Testis (tissue), 5 donors: ENCODE data around the gene HYAL1. TPM values are rescaled to one million over a fixed set of nuclear protein-coding genes. Genes with fewer than 3 reads are reported as not detected.

Source experiments
- DNase-seq: peaks from one replicate; pipeline ENCODE4 v3.0.0-alpha.2; 2019
- H3K27ac ChIP-seq, 2 donors: fragments of 200-600 bp; sonication (generic); one replicate each; pipeline ENCODE4 v1.5.1; 2019
- H3K27me3 ChIP-seq: fragments of 200-600 bp; sonication (generic); one replicate; pipeline ENCODE4 v1.5.1; 2019
- H3K36me3 ChIP-seq: fragments of 200-600 bp; sonication (generic); one replicate; pipeline ENCODE4 v1.5.1; 2017; ENCODE audit warnings: low read depth; ENCODE audit errors: missing control alignments
- H3K4me1 ChIP-seq: fragments of 200-600 bp; sonication (generic); one replicate; pipeline ENCODE4 v1.5.1; 2019
- H3K4me3 ChIP-seq, 2 donors: fragments of 200-600 bp; sonication (generic); one replicate each; pipeline ENCODE4 v1.5.1; 2017 to 2019
- H3K9me3 ChIP-seq: fragments of 200-600 bp; sonication (generic); one replicate; pipeline ENCODE4 v1.5.1; 2017
- POLR2A ChIP-seq: fragments of 450-650 bp; IDR thresholded peaks from one replicate; pipeline ENCODE4 v1.6.1; 2017; ENCODE audit warnings: antibody characterized with exemption, mild to moderate bottlenecking, moderate library complexity
- WGBS, 2 donors: methylation state at CpG; one replicate each; pipeline ENCODE4 v1.1.5; 2018; 5-methylcytosine and 5-hydroxymethylcytosine counted together
- intact Hi-C: fragments of 100-400 bp; cut with DNase I; formaldehyde crosslinking; loops from one replicate; pipeline ENCODE4 v1.15.1; 2023; ENCODE audit warnings: low total_unique reads
- long read RNA-seq, 2 donors: transcript quantifications; one replicate each; lab custom pipeline, GENCODE V29; 2026
- polyA plus RNA-seq: library from polyadenylated mRNA; stranded (reverse); fragments of 350-450 nt; fragmentation: Illumina TruSeq; extraction: RNeasy Lipid Tissue Mini Kit (QIAGEN cat#74804); gene quantifications from one replicate; pipeline ENCODE4 v1.2.3, GENCODE V29; 2014; ENCODE audit warnings: low read depth, low replicate concordance; ENCODE audit not compliant: insufficient read depth
- total RNA-seq, 2 donors: library from RNA; depleted of rRNA; stranded (reverse); fragments of >200 nt; gene quantifications; one replicate each; pipeline ENCODE4 v1.2.3, GENCODE V29; 2016
- TF ChIP-seq, protein P1 (sequence below), 3 experiments: fragments of 450-650 bp in 2 of 3; fragments of 200-600 bp in 1 of 3; sonication (generic) in 1 of 3; IDR thresholded peaks; one replicate each; pipeline ENCODE4 v1.5.1; 2016 to 2019; ENCODE audit warnings: antibody characterized with exemption in 3 of 3, mild to moderate bottlenecking in 2 of 3, moderate library complexity in 1 of 3

Gene HYAL1, protein sequence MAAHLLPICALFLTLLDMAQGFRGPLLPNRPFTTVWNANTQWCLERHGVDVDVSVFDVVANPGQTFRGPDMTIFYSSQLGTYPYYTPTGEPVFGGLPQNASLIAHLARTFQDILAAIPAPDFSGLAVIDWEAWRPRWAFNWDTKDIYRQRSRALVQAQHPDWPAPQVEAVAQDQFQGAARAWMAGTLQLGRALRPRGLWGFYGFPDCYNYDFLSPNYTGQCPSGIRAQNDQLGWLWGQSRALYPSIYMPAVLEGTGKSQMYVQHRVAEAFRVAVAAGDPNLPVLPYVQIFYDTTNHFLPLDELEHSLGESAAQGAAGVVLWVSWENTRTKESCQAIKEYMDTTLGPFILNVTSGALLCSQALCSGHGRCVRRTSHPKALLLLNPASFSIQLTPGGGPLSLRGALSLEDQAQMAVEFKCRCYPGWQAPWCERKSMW
- total RNA-seq (1 to 10 TPM; 2.7 to 3.2 TPM), polyA plus RNA-seq (3.7 TPM)
- long read RNA-seq, donor 1, result 0 reads
- long read RNA-seq, donor 2, partial matches to known transcripts, result 0 of 2 reads
- long read RNA-seq, donor 2, other reads (novel, unspliced or antisense), result 0 of 2 reads

DNA sequence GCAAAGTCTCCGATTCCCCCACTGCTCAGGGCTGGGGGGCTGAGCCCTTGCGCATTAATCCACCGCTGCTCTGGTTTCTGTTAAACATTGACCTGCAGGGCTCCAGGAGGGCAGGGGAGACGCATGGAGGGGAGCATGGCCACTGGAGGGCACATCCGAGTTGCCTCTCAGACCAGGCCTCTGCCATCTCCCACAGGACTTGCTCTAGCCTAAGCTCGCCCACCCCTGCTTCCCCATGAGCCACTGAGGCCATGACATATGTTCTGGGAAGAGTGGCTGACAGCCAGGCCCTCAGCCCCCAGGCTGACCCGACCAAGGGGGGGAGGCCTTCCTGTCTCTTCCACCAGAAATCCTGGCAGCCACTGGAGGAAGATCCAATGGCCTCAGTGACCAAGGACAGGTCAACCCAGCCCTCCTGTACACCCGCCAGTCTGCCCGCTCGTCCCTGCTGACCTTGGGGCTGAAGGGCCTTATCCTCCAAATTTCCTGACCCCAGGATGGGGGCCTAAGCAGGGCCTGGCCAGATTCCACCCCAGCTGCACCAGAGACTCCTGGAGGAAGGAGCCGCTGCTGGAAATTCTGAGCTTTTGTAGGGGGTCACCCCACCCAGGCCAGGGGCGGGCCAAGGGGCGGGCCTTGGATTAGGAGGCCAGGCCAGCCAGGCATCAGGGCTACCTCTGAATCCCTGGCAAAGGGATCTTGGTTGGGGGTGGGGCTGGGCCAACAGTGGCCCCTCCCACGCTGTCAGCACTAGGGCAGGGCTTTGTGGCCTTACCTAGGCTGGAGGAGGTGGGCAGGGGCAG, at the start of gene HYAL1:
Gene HYAL1, minus strand, starts transcription at position 562 of the 803 bp plus-strand sequence. CDS start 618 bp downstream, outside the sequence.
- no peak for DNase-seq
- H3K36me3 ChIP-seq, result no peaks in the 10 kb centered on the region
- 52 to 69% methylated on average over 3 to 14 of the region's 14 CpGs for WGBS, 2 donors
- H3K4me1 ChIP-seq, result peaks cover 24% of the 10 kb centered on the region
- H3K9me3 ChIP-seq, result no peaks in the 10 kb centered on the region
- no peaks in the 10 kb centered on the region for H3K27me3 ChIP-seq
- H3K4me3 ChIP-seq, result no peak within 1 kb of the TSS
- intact Hi-C loops, result no loop called here
- no peak for TF ChIP-seq POLR2A
- TF ChIP-seq, protein P1, sequence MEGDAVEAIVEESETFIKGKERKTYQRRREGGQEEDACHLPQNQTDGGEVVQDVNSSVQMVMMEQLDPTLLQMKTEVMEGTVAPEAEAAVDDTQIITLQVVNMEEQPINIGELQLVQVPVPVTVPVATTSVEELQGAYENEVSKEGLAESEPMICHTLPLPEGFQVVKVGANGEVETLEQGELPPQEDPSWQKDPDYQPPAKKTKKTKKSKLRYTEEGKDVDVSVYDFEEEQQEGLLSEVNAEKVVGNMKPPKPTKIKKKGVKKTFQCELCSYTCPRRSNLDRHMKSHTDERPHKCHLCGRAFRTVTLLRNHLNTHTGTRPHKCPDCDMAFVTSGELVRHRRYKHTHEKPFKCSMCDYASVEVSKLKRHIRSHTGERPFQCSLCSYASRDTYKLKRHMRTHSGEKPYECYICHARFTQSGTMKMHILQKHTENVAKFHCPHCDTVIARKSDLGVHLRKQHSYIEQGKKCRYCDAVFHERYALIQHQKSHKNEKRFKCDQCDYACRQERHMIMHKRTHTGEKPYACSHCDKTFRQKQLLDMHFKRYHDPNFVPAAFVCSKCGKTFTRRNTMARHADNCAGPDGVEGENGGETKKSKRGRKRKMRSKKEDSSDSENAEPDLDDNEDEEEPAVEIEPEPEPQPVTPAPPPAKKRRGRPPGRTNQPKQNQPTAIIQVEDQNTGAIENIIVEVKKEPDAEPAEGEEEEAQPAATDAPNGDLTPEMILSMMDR (IDR thresholded peaks at IDR 0.05), result no peak
- peak within 1 kb of the TSS; percentile 55 to 62 for H3K27ac ChIP-seq

DNA sequence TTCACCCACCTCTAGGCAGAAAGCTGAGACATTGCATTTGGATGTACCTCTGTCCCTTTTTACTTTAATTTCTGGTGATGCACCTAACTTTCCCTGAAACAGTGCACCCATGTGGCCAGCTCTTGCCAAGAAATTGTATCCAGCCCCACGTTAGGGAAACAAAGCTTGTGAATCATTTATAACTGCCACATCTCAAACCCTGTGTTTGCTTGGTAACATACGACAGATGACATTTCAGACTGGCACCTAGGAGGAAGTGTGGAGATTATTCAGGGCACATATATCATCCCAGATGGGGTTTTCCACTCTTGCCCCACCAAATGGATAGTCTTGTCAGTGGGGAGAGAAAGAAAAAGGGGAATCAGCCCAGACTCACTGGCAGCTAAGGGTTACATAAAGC, 49.4 kb upstream of the HYAL1 start:
- DNase-seq, result no peak
- Histone ChIP-seq H3K36me3 (no peaks in the 10 kb centered on the region), H3K9me3 (no peaks in the 10 kb centered on the region), H3K27ac (no peak overlapping the region), H3K4me3 (no peak overlapping the region), H3K27me3 (no peaks in the 10 kb centered on the region), H3K4me1 (peaks cover 41% of the 10 kb centered on the region)
- TF ChIP-seq, protein P1 (IDR thresholded peaks at IDR 0.05), result no peak
- TF ChIP-seq POLR2A, result no peak
- 51 to 59% methylated on average over 2 of the region's 2 CpGs for WGBS, 2 donors
- intact Hi-C loops, result no loop called here

- Histone ChIP-seq H3K4me1 (peaks cover 26% of the 10 kb centered on the region), H3K27me3 (no peaks in the 10 kb centered on the region), H3K9me3 (no peaks in the 10 kb centered on the region), H3K36me3 (no peaks in the 10 kb centered on the region), H3K27ac (peak overlapping the region in 1 of 2 donors; percentile 88), H3K4me3 (peak overlapping the region; percentile 70 to 71)
- 46 to 51% methylated on average over 11 of the region's 11 CpGs for WGBS, 2 donors
- DNase-seq, result no peak
- TF ChIP-seq, protein P1 (IDR thresholded peaks at IDR 0.05), result no peak
- TF ChIP-seq POLR2A, result no peak
- intact Hi-C loops, result no loop called here
These were observed 47.9 kb upstream of the HYAL1 start for GRCh38 chr3:50351323-50351697.

GRCh38 chr3:50350527-50351322, 47.4 kb upstream of the HYAL1 start, which contains the start of the genes CYB561D2 and NPRL2:
Gene CYB561D2 (plus strand): TSS chr3:50350862. CDS start chr3:50351434, 572 bp downstream.
Gene NPRL2 (minus strand): TSS chr3:50350775. CDS start chr3:50350652, 123 bp downstream.
- H3K4me3 ChIP-seq, result peak within 1 kb of the TSS; percentile 70 to 71
- peaks cover 20% of the 10 kb centered on the region for H3K4me1 ChIP-seq
- peak within 1 kb of the TSS; percentile 40 to 88 for H3K27ac ChIP-seq
- no peaks in the 10 kb centered on the region for H3K36me3 ChIP-seq
- H3K9me3 ChIP-seq, result no peaks in the 10 kb centered on the region
- intact Hi-C loops, result no loop called here
- 0 to 1% methylated on average over 15 to 41 of the region's 64 CpGs for WGBS, 2 donors
- TF ChIP-seq, protein P1 (IDR thresholded peaks at IDR 0.05), result no peak
- TF ChIP-seq POLR2A, result peak; percentile 43
- no peaks in the 10 kb centered on the region for H3K27me3 ChIP-seq
- peak; percentile 97 for DNase-seq
